ENCODE results near the gene FH.
A peak's percentile ranks its signal among the peaks of the same experiment; 100 is the strongest.

FH gene

GRCh38 chr1:241521718-241522117, 2.2 kb upstream of the FH start:
- no peak for DNase-seq

GRCh38 chr1:241520080-241520465, 518 bp upstream of the FH start:
- peak in 2 of 3 donors; percentile 41 to 42 for DNase-seq

GRCh38 chr1:241518476-241519307, 863 bp downstream of the FH start:
- DNase-seq, result peak; percentile 48 to 80 (median 54)

- no peak for DNase-seq
Observed at GRCh38 chr1:241513378-241513777, 6.2 kb downstream of the FH start.

- DNase-seq, result peak; percentile 37 to 79 (median 72)
Observed at GRCh38 chr1:241507189-241507863, 12.2 kb downstream of the FH start.

- DNase-seq, result peak in 2 of 3 donors; percentile 29 to 36
Observed at GRCh38 chr1:241503444-241503843, 16.1 kb downstream of the FH start.

- DNase-seq, result peak in 2 of 3 donors; percentile 13 to 21
Observed at GRCh38 chr1:241499910-241500309, 19.6 kb downstream of the FH start.

- DNase-seq, result no peak
Observed at GRCh38 chr1:241495741-241496140, 23.8 kb downstream of the FH start.

GRCh38 chr1:241488739-241489138, 30.8 kb downstream of the FH start:
- DNase-seq, result no peak

- DNase-seq, result peak in 1 of 3 donors; percentile 4
Observed at GRCh38 chr1:241485554-241485992, 34.0 kb downstream of the FH start.

- no peak for DNase-seq
Observed at GRCh38 chr1:241485145-241485544, 34.4 kb downstream of the FH start.

- peak; percentile 24 to 64 (median 59) for DNase-seq
Observed at GRCh38 chr1:241482761-241483250, 36.7 kb downstream of the FH start.

GRCh38 chr1:241479294-241479693, 40.3 kb downstream of the FH start:
- DNase-seq, result no peak

- DNase-seq, result peak; percentile 55 to 87 (median 68)
Observed at GRCh38 chr1:241475671-241476070, 43.9 kb downstream of the FH start.

GRCh38 chr1:241473026-241473425, 46.5 kb downstream of the FH start:
- DNase-seq, result no peak

GRCh38 chr1:241470908-241471590, 48.5 kb downstream of the FH start:
- no peak for DNase-seq

GRCh38 chr1:241470361-241470760, 49.2 kb downstream of the FH start:
- DNase-seq, result no peak

GRCh38 chr1:241465673-241466072, 53.9 kb downstream of the FH start:
- DNase-seq, result no peak

GRCh38 chr1:241464985-241465384, 54.6 kb downstream of the FH start:
- DNase-seq, result no peak

- DNase-seq, result no peak
Observed at GRCh38 chr1:241462391-241462790, 57.2 kb downstream of the FH start.

- no peak for DNase-seq
Observed at GRCh38 chr1:241460098-241460873, 59.3 kb downstream of the FH start.

GRCh38 chr1:241459186-241459802, 60.3 kb downstream of the FH start:
- no peak for DNase-seq

Measured in suppressor macrophage treated with lipopolysaccharide for 1 hour (primary cell).